GM19023 (cell line): ENCODE data around the gene KCNJ4.

Experiments
- ATAC-seq: cut with Tn5 transposase; IDR thresholded peaks from one replicate; pipeline ENCODE4 v1.9.1; 2021; ENCODE audit warnings: mild to moderate bottlenecking, moderate library complexity; ENCODE audit not compliant: unreplicated experiment

KCNJ4 gene

DNA sequence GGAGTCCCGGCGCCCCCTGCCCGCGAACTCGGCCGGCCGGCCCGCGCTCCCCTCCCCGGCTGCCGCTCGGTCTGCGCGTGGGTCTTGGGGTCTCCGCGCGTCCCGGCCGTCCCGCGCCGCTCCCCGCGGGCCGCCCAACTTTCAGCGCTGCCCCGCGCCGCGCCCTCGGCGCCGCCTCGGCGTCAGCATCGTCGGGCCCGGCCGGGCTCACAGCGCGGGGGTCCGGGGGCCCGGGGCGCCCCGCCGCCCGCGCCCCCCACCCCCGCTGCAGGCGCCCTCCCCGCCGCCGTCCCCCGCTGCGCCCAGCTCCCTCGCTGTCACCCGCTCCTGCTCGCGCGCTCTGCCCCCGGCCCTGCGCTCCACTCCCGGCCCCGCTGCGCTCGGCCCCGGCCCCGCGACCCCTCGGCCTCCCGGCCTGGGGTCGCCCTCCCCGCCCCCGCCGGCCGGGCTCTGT is at the start of gene KCNJ4:
Gene KCNJ4 (minus strand): TSS at position 124 of the 454 bp plus-strand sequence. CDS start 27,067 bp downstream, outside the sequence.
- ATAC-seq: no peak

DNA sequence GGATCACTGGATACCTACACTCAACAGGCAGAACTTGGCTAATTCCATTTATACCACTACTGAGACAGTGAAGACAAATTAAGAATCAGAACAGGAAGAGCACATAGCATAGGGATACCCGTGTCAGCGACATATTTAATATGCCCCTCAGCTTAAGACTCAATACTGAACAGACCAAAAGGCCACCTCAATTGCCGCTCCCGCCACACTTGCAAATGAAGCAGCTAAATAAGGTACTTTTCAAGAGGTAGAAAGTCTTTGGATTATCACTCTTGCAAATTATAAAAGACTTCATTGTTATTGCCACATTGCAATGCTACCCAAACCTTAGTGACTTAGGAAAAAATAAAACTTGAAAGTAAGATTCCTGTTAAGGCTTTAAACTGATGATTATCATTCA is 48.0 kb upstream of the KCNJ4 start:
- ATAC-seq: no peak

DNA sequence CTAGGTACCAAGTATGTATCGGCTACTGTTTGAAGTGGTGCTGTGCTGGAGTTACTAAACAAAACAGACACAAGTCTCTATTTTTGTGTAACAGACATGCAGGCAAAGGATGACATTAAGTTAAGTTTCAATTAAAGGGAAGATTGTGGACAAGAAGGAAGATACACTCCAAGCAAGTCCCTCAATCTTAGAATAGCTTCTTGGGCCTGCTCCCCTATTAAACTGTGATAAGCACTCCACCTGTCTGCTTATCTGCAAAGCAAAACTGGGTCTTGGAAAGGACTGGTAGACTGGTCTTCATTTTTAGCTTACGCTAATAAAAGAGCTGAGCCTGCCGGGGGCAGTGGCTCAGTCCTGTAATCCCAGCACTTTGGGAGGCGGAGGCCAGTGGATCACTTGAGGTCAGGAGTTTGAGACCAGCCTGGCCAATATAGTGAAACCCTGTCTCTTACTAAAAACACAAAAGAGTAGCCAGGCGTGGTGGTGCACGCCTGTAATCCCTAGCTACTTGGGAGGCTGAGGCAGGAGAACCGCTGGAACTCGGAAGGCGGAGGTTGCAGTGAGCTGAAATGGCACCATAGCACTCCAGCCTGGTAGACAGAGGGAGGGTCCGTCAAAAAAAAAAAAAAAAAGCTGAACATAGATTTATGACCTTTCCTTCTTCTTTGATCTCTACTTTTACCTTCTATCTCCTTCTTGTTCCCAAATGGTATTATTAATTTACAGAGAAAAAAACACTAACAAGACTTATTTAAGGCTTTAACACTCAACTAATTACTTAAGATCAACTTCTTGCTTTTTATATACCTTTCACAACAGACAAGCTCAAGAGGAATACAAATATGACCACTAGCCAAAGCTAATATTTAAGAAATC is 47.0 kb upstream of the KCNJ4 start:
- no peak for ATAC-seq

DNA sequence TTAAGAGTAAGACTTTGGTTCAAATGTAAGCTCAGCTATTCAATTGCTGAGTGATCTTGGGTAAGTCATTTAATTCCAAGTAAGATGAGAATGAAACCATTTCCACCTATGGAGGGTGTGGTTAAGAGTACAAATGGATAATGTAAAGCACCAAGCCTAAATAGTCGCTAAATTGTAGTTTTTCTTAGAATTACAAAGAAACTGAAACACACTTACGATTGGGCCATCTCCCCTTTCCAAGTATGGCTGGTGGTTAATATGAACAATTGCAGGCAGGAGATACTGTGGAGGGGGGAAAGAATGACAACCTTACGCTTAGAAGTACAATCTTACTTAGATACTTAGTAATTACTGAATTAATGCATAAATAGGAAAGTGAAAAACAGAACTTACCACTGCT is 42.9 kb upstream of the KCNJ4 start:
- no peak for ATAC-seq

DNA sequence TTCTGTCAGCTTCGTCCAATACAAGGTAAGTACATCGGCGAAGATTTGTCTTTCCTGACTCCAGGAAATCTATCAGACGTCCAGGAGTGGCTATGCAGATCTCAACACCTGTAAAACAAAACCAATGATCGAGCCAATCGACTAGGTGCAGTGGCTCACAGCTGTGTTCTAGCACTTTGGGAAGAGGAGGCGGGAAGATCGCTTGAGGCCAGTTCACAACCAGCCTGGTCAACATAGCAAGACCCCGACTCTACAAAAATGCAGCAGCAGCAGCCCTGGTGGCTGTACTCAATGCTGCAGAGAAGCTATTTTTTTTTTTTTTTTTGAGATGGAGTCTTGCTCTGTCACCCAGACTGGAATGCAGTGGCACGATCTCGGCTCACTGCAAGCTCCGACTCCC is 39.9 kb upstream of the KCNJ4 start:
- ATAC-seq: no peak

DNA sequence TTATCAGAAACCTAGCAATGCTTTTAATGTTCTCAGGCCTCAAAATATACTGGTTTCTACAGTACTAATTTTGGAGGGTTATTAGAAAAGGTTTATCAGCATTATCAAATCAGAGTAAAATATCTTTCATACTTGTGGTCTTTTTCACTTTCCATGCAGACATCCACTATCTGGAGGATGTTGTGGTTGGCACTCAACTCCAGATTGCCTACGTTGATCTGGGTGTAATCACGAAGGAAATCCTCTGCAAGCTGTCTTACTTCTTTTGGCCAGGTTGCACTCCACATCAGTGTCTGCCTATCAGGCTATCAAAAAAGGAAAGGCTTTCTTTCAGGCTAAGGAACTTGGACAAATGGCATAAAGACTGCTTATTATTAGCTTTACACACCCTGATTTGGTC is 39.5 kb upstream of the KCNJ4 start:
- ATAC-seq: no peak

DNA sequence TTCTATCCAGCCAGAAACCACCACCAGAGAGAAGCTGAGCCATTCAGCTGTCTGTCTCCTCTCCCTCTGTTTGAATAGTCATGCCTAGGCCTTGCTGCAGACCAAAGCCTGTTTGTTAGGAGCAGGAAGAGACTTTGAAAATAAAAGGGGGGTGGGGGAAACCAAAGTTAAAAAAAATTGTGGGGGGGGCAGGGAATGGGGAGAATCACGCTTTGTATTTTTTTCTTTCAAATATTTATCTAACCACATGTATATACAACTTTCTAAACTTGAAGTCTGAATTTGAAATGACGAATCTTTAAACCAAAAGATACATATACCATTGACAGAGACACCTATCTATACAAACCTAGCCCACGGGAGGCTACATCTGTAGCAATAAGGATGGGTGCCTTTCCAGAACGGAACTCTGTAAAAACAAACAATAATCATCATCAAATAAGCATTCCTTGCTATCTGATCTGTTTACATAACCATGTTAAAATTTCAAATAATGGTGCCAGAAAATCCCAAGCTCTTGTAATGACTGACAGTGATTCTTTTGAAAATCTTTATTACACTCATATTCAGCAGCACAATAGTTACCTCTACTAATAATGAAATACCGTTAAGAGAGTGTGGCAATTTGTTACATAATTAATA is 36.8 kb upstream of the KCNJ4 start:
- ATAC-seq: no peak

DNA sequence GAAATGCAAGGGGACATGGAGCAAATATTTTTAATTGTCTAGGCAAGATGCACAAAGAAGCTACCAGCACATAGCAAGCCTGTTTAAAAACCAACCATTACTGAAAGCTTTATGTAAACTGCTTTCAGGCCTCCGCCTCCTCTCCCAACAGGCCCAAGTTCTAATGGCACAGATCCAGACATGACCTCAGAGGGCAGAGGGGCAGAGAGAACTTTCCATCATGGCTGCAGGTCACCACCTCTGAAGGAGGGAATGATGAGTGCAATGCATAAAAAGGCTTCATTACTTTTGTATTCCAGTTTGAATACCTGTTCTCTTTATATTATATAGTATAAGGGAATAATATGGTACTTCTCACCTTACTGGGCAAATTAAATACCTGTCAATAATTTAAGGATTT is 35.9 kb upstream of the KCNJ4 start:
- ATAC-seq: no peak

DNA sequence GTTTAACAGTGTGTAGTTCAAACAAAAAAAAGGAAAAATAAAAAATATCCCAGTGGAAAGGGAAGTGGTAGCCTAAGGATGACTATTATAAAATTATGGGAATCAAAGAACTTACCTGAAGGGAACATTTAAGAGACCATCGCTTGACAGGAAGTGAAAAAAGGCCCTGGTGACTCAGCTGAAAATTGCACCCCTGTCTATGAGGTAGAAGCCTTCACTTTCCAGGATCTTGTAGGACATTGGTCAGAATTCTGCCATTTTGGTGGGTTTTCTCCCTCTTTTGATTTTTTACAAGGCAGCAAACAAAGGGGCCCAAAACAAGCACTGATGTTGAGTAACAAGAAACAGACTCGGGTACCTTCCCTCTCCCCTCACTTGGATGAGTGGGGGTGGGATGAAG is 35.5 kb upstream of the KCNJ4 start:
- no peak for ATAC-seq

DNA sequence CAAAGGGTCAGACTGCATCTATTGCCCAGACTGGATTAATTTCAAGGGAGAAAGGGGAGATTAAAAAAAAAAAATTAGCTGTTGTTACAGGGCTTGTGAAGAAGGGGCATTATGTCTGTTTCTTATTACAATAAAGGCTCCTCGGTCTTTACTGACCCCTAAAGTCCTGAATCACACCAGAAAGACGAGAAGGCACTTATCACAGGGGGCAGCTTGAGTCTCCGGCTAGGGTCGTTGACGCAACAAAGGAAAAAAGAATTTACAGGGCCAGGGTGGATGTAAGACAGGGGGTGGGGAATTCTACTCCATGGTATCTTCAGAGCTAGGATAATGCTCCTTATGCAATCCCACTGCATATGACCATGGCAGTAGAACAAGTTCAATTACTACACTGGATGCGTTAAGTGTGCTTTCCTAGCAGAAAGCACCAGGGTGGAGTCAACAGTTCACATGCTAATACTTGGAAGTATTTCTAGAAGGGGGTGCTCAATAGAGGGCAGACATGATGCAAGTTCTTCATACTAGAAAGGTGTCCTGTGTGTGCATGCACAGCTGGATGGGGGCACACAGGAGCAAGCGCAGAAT is 34.7 kb upstream of the KCNJ4 start:
- no peak for ATAC-seq

DNA sequence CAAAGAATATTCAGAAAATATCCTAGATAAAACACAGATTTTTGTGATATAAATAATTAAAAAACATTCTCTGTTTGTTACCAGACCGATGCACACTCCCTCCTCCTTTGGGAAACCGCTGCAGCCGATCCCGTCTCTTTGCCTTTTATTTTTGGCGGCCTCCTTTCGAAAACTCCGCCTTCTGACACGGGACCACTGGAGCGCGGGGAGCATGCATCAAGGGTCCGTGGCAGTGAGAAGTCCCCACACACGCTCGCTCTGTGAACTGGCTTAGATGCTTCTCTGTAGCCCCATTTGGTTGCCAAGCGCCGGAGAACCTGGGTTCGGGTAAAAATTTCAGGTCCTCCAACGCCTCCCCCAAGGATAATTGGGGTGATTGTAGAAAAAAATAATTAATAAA is 34.1 kb upstream of the KCNJ4 start:
- ATAC-seq: no peak

DNA sequence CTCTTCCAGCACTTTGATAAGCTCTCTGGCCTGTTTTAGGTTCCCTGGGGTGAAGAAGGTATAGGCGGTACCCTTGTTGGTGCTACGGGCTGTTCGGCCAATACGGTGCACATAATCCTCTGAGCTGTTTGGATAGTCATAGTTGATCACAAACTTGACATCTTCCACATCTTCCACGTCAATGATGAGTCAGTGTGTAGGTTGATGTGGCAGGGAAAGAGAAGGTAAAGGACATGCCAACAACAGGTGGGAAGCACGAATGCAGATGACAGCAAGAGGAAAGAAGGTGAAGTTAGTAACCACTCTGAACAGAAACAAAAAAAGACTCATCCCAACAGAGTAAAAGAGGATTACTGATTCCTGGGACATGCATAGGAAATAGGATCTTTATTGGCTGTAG is 32.9 kb upstream of the KCNJ4 start:
- ATAC-seq: no peak

DNA sequence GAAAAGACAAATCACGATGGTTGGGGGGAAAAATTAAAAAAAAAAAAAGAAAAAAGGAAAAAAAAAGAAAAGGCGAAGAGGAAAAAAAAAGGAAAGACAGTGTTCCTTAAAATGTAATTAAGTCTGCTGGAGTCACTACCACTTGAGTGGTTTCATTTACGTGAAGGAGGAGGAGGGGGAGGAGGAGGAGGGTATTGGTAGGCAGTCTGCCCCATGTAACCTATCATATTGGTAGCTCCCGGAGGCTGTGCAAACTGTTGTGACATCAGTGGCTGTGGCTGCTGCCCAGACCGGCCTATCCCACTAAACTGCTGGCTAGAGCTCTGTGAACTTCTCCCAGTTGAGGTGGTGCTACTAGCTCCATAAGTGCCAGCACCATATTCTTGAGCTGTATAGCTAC is 30.8 kb upstream of the KCNJ4 start:
- ATAC-seq: no peak

DNA sequence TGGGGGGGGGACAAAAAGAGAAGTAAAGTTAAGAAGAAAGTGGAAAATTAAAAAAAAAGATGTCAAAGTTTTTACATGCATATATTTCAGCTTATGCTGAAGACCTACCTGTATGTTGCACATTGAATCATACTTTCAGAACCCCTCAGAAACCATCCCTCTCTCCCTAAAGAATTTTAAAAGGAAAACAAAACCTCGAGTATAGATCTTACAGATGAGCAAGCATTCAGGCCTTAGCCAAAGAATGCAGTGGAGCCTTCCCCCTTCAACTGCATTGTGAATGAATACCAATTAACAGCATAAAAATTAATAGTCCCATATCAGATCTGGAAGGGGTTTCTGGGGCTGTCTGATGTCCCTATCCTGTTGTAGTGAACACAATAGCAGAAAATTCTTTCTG is 29.2 kb upstream of the KCNJ4 start:
- no peak for ATAC-seq

DNA sequence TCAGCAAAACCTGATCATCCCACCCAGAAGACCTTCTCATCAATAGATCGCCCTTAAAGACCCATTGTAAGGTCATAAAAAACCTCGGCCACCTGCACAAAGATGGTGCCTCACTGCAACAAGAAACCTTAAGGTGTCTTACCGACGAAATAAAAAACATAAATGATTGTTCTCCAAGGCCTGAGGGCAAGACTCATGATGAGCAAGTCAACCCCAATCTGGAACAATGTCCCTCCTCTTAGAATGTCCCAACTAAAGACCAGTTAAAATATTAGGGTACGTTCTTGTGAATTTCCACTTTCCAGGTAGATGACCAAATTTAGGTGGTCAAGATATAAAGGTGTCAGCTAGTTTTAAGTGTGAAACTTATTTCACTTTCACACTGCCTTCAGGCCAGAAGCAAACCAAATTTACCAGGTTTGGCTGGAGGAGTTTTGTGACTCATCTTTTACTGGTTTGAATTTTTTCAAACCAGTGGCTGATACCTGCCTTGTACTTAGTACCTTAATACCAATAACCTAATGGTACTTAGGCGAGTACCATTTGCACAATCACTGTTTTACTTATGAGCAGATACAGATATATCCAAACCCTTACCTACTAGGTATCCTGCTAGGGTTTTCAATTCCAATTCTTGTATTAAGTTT is 27.8 kb upstream of the KCNJ4 start:
- ATAC-seq: no peak

DNA sequence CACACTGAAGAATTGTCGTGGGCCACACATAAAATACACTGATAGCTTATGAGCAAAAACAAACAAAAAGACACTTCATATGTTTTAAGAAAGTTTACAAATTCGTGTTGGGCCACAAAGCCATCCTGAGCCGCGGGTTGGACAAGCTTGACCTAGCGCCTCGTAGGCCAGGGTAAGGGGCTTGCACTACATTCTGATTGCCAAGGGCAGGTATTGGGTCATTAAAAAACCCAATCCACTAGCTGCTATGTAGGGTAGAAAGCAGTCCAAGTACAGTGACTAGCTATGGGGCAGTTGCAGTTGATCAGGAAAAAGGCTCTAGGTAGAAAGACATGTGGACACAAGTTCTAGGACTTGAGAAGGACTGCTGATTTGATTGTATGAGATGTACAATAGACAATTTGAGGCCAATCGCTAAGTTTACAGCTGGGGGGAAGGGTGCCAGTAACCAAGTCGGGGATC is 26.9 kb upstream of the KCNJ4 start:
- no peak for ATAC-seq

DNA sequence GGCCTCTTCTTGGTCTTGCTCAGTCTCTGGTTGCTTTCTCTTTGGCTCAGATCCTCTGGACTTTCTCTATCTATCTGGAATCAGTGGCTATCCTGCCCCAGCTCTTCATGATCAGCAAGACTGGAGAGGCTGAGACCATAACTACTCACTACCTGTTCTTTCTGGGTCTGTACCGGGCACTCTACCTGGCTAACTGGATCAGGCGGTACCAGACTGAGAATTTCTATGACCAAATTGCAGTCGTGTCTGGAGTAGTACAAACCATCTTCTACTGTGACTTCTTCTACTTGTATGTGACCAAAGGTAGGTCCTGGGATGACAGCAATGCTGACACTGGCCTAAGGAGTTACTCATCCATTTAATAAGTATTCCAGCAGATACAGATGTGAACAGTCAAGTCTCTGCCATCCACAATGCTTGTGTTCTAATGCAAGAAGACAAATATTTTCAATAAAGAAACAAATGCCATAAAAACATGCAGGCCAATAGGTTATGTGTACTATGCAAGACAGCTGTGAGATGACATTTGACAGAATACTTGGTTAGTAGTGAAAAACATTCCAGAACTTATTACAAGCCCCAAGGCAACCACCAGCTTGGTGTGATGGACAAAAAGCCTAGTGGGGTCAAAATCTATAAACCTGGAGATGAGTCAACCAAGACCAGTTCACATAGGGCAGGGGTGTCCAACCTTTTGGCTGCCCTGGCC is 26.3 kb upstream of the KCNJ4 start:
- ATAC-seq: no peak

DNA sequence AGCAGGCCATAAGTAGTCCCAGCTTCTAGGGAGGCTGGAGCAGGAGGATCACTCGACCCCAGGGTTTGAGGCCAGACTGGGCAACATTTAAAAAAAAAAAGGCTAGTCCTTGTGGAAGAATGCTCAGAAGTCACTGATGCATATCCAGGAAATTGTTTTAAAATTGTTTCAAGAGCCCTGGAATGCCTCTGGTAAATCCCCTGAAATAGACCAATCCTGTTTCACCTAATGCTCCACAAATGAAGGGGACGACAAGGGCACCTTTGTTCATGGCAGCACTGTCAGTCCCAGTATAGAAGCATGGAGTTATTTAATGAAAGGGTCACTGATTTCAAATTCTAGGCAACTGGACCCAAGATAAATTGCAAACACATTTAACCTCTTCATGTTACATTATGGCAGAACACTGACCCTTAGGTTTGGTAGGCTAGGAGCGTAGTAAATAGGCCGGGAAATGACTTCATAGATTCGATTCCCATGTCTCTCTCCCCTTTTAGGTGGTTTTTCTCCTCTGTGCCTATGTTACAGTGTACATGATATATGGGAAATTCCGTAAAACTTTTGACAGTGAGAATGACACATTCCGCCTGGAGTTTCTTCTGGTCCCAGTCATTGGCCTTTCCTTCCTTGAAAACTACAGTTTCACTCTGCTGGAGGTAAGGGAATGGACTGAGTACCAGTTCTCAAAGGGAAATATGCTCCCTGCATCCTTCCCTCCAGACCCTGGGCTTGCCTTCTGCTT is 24.3 kb upstream of the KCNJ4 start:
- ATAC-seq: no peak

DNA sequence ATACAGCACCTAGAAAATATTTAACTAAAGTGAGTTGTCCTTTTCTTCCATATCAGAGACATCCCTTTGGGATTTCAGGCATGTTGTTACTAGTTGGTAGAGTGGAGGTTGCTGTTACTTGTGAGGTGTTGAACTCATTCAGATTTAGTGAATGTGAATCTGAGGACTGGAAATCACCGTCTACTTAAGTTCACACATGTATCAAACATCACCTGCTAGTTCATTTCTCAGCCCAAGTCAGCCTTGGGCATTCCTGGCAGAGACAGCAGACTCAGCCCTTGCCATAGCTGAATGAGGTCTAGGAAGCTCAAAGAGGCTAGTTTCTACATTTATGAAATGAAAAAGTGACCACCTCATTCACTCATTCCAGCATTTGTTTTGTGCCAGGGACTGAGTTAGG is 22.6 kb upstream of the KCNJ4 start:
- ATAC-seq: no peak

DNA sequence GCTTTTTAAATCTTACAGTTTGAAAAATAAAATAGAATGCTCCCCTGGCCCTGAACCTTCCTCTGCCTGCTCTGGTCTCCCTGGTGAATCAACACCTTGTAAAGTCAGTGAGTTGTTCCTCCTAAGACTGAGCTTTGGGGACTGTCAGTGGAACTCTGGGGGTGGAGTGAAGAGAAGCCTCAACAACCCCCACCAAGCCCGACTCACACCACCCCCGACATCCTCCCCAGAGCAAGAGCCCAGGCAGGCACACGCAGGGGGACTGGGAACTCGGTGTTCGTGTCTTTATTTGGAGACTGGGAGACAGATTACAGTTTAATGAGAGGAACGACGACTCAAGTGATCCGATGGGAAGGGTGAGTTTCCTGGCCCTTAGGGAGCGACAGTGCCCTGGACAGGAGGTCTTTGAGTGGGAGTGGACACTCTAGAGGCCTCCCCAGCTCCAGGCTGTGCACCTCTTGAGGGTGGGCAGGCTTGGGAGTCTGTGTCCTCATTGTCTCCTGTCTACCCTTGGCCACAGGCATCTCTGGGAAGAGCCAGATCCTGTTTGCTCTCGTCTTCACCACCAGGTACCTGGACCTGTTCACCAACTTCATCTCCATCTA is 19.1 kb upstream of the KCNJ4 start:
- no peak for ATAC-seq
